ENCODE measurements around the gene FOXRED2.

- TF ChIP-seq YY1 (IDR thresholded peaks at IDR 0.05; ENCODE audit: insufficient read depth, insufficient read length) (no peak), SUZ12 (IDR thresholded peaks at IDR 0.05; ENCODE audit: extremely low read depth, insufficient read depth, insufficient read length) (no peak), ZNF274 (IDR thresholded peaks at IDR 0.05; ENCODE audit: low read depth, low read length) (no peak)
Measured at GRCh38 chr22:36481393-36482168, 25.3 kb downstream of the FOXRED2 start, which contains the start of gene TXN2.

Data from NT2/D1 (cell line).